Right renal cortex interstitium (tissue), 3 donors: Measurements from ENCODE around the gene TMEM259. TPM values are rescaled to one million over a fixed set of nuclear protein-coding genes. Genes with fewer than 3 reads are reported as not detected.

ENCODE experiments used
- DNase-seq, 3 donors: peaks; one replicate each; pipeline ENCODE4 v3.0.0-alpha.2; 2013; ENCODE audit warnings: low read depth in 3 of 3, low spot score in 2 of 3
- polyA plus RNA-seq, 3 donors: library from polyadenylated mRNA; unstranded; fragments of 120-200 nt; gene quantifications; one replicate each; pipeline ENCODE4 v1.2.1, GENCODE V29; 2013; ENCODE audit not compliant: insufficient read length in 3 of 3

Gene TMEM259
- polyA plus RNA-seq, 3 donors, result 86.9 to 103 (median 93.5) TPM

DNA sequence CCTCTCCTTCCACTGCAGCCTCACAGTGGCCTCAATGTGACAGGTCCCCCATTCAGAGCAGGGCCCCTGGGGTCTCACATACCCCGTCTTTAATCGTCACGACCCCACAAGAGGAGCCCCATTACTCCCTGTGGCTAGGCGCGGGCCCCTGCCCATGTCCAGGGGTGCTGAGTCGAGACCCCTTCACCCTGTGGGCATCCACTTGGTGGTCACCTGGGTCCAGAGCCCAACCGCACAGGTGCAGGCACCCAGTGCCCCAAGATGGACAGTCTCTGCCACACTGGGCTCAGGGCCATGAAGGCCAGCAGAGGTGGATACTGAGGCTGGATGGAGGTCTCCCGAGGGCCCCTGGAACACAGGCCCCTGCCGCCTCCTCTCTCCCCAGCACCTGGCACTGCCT lies 3.0 kb downstream of the TMEM259 start:
- DNase-seq, result no peak

DNA sequence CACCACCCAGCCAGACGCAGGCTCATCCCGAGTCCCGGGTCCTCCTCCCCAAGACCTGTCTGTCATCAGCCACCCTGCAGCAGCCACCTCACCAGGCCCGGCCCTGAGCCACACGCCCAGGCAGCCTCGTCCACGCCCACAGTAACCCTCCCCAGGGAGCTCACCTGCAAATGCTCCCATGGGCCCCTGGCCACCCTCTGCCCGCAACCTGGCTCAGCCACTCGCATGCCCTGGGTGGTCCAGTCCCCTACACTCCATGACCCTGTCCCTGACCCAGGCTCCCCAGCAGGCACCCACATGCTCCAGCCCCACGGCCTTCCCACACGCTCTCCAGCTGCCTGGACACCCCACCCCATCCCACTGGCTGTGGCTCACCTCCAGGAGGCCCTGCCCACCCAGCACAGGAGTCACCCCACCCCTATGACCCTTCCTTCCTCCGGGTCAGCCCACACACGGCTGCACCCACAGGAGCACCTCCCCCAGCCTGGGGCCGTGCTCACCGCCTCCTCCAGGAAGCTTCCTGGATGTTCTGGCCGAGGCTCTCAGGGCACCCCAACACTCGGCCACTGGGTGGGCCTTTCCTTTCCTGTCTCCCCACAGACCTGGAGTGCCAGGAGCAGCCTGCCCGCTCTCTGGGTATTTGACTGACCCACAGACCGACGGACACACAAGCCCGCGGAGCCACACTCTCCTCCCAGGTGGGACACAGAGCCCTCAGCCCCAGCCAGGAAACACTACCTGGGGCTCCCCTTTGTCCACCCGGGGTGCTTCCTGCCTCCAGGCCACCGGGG lies 3.6 kb downstream of the TMEM259 start:
- DNase-seq, result no peak

- no peak for DNase-seq
These were observed 4.2 kb downstream of the TMEM259 start for GRCh38 chr19:1016647-1017114.

DNA sequence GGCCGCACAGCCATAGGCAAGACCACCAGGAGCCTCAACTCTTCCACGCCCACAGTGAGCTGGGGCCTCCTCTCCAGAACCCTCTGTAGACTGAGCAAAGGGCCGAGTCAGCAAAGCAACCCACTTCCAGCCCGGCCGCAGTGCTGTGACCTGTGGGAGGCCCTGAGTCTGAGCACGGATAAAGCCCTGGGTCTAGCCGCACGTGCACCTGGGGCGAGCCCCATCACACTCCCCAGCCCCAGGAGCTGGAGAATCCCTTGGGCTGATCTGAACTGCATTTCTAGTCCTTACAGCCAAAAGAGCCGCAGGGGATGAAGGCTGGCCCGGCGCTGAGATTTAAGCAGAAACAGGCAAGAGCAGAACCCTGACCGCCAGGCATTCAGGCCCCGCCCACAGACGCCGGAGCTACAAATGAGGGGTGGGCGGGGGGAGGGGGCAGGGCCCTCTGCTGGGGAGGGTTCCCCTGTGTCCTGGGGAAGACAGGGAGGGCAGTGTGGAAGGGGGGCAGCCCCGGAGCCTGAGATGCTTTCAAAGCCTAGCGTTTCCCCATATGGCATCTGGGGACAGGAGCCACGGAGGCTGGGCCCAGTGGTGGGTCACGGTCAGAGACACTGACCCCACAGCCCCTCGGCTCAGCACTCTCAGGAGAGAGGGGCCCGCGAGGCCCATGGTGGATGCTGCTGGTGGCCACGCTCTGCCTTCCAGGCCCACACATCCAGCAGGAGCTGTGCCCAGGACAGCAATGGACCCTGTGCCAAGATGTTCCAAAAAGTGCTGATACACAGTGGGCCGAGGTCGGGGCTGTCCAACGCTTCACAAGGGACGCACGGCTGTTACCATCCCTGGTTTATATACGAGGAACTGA lies 4.9 kb downstream of the TMEM259 start:
- DNase-seq, result no peak

DNA sequence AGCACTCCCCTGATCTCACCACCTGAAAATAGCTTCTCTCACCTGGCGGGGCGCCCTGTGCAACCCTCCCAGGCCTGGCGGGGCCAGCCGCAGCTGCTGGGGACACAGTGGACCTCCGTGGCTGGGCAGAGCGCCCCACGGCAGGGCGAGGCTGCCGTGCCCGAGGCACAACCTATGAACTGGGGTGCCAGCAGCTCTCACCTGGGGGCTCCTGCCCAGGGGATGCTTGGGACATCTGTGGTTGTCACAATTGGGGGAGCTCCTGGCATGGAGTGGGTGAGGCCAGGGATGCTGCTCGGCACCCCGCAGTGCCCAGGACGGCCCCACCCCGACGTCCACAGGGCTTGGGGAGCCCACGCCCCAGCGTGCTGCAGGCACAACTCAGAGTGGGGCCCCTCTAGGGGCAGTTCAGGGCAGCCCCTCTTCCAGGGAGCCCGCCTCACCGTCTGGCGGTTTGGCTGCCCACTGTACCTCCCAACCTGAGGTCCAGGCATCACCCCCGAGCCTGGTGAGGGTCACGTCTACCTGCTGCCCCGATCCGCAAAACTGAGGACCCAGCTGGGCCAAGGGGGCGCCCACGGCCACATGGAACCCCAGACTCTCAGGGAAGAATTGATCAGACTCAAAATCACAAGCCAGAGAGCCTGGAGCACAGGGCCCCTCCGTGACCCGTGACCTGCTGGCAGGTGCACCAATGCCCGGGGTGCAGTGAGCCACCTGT lies 5.7 kb downstream of the TMEM259 start:
- DNase-seq, result no peak

DNA sequence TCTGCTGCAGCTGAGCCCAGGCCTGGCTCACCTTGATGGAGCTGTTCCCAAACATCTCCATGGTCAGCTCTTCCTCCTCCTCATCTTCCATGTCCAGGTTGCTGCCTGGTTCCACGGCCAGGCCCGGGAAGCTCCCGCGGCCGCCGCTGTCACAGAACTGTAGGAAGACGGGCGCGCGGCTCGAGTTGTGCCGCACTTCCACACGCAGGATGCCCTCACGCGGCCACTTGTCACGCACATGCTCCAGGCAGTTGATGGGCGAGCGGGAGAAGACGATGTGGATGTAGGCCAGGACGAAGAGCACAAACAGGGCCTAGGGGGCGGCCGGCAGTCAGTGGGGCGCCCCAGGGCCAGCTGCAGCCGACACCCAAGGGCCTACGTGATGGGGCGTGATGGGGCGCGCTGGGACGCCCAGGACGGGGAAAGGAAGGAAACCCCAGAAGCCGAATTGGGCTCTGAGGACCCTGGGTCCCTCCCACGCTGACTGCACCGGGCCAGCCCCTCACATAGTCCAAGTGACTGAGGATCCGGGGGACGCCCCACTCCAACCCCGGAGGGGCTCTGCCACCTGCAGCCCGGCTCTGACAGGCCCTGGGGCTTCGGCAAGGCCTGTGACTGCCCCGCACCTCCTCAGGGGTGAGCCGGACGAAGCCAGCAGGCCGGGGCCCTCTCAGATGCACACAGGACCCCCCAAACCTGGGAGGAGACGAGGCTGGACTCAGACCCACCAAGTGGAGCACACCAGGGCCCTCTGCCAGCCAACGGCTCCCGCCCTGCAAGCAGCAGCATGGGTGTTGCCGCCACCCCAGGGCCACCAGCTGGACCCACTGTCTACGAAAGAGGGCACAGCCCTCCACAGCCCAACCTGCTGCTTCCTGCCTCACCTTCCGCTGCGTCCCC lies 6.5 kb downstream of the TMEM259 start:
- DNase-seq, result no peak

GRCh38 chr19:1013218-1013617 lies 7.7 kb downstream of the TMEM259 start:
- DNase-seq, result no peak

- no peak for DNase-seq
These were observed 8.6 kb downstream of the TMEM259 start for GRCh38 chr19:1012334-1012733.

DNA sequence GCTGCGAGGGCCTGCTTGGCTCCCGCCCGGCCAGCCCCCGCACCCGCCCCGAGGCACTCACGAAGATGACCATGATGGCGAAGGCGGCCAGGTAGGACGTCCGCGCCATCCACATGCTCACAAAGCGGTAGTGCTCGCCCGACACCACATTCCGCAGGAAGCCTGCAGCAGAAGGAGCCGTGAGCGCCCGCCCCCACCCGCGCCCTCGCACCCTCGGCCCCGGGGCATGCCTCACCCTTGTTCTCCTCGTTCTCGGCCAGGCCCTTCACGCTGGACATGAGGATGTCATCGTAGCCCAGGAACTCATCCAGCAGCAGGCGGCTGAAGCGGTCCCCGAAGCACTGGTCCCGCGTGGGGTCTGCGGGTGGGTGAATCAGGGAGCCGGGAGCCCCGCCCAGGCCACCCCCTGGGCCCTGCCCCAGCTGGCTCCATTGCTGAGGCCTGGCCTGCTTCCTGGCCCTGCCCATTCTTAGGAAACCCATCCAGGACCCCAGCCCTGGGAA lies 9.0 kb downstream of the TMEM259 start:
- DNase-seq, result no peak

DNA sequence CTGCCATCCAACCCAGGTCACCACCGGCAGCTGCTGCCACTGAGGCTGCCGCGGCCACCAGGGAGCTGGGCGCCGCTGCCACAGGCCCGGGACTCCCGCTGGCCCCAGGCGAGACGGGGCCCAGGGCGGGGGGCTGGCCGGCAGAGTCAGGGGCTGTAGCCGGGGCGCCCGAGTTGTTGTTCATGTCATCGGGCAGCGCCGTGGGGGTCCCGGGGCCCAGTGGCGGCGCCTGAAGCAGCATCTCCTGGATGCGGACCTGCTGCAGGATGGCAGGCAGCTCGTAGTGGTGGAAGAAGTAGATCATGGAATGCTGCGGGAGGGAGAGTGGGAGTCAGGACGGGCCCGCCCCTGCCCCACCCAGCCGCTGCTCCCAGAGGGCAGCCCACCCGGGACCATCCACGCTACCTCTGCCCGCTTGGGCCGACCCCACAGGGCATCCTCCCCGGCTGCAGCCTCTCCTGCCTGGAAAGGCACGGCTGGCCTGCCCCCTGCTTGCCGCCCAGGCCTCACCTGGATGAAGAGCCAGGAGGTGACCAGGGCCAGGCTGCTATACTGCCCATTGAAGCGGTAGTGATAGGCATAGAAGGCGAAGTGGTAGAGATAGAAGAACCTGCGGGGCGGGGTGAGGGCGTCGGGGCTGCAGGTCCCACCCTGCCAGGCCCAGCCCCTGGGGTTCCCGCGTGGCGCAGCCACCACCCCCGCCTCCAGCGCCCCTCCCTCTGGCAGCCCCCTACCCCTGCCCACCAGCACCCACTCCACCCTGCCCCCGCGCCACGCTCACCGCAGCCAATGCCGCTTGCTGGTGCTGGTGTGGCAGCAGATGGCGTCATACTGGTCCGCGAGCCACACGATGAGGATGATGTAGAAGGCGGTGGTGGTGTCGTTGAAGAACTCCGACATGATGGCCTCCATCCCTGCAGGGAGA lies 10.1 kb downstream of the TMEM259 start:
- no peak for DNase-seq

DNA sequence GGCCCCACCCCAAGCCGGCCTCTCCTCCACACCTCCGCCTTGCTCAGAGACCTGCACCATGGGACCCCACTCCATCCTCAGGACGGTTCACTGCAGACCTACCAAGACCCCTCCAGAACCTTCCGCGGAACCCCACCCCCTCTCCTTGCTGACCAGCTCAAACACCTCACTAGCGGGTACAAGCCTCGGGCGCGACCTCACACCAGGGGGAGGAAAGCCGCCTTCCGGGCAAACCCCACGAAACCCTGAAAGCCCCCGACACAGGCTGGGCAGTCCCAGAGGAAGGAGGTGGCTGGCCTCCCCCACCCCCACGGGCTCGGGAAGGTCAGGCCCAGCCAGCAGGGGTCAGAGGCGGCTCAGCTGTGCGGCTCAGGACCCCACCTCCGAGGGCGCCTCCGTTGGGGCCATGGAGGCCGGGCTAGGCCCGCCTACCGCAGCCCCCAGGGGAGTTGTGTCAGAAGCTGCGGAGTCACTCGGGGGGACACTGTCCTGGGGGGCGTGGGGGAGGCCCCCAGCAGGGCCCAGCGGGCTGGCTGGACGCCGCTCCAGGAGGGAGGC lies 10.9 kb downstream of the TMEM259 start:
- DNase-seq, result no peak

- DNase-seq, result no peak
These were observed 11.6 kb downstream of the TMEM259 start for GRCh38 chr19:1009041-1009980.

DNA sequence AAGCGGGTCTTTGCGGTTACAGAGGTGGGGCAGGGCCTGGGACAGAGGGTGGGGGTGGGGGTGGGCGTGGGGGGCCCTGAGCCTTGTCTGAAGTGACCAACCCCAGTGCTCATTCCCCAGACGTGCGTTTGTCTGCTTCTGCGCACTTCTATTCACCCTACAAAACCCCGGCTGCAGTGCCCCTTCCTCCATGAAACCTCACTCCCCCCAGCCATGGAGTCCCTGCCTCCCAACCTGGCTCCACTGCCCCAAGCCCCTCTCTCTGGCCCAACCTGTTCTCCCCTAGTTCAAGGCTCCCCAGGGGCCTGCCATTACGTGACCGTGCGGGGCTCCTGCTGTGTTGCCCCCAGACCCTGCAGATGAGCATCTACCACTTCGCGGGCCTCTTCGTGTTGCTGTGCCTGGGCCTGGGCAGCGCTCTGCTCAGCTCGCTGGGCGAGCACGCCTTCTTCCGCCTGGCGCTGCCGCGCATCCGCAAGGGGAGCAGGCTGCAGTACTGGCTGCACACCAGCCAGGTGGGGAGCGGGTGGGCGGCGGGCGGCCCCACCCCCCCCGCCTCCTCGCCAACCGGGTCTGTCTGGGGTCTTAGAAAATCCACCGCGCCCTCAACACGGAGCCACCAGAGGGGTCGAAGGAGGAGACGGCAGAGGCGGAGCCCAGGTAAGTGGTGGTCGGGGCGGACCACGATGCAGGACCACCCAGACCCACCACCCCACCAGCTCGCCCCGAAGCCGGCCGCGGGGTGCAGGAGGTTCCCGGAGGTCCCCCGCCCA lies 12.5 kb downstream of the TMEM259 start:
- no peak for DNase-seq

- DNase-seq, result no peak
These were observed 13.3 kb downstream of the TMEM259 start for GRCh38 chr19:1007399-1008251.

- DNase-seq, result no peak
These were observed 14.1 kb downstream of the TMEM259 start for GRCh38 chr19:1006711-1007398.
